ENCODE data around the gene IKZF2. TPM values are rescaled to one million over a fixed set of nuclear protein-coding genes. Genes with fewer than 3 reads are reported as not detected.

Gene IKZF2
- total RNA-seq, 1 donor from 2014 or later = 29.7 TPM

GRCh38 chr2:213150315-213151097, 906 bp downstream of the IKZF2 start:
- H3K9me3 Mint-ChIP-seq = no peaks in the 10 kb centered on the region
- Histone ChIP-seq H3K4me3 (peak overlapping the region; percentile 98), H3K27ac (peak overlapping the region; percentile 63), H3F3A (ENCODE audit: low read depth) (peaks cover 30% of the 10 kb centered on the region), H3K4me2 (peak overlapping the region; percentile 91), H3K9ac (peak overlapping the region; percentile 55), H4K20me1 (ENCODE audit: low read depth) (no peaks in the 10 kb centered on the region), H3K79me2 (ENCODE audit: low read depth) (peaks cover 46% of the 10 kb centered on the region), H3K9me3 (ENCODE audit: low read depth) (no peaks in the 10 kb centered on the region), H3K27me3 (no peaks in the 10 kb centered on the region), H3K36me3 (no peaks in the 10 kb centered on the region), H3K4me1 (peaks cover 25% of the 10 kb centered on the region), H2AFZ (replicated peaks) (peak overlapping the region; percentile 96)
- DNase-seq (ENCODE audit: low spot score) = peak; percentile 63
- TF ChIP-seq CTCF (IDR thresholded peaks at IDR 0.05) (no peak), EZH2phosphoT487 (IDR thresholded peaks at IDR 0.05) (no peak), EZH2 (IDR thresholded peaks at IDR 0.05) (no peak)
- no peaks in the 10 kb centered on the region for H3K36me3 Mint-ChIP-seq
- H3K27ac Mint-ChIP-seq = peak overlapping the region; percentile 72
- H3K4me3 Mint-ChIP-seq = peak overlapping the region; percentile 96
- peaks cover 44% of the 10 kb centered on the region for H3K4me1 Mint-ChIP-seq
- H3K27me3 Mint-ChIP-seq (ENCODE audit: insufficient read depth, low read depth) = peaks cover 7% of the 10 kb centered on the region

GRCh38 chr2:213149949-213150314, 1.5 kb downstream of the IKZF2 start:
- Histone ChIP-seq H3K4me2 (peak overlapping the region; percentile 91), H3K79me2 (ENCODE audit: low read depth) (peaks cover 48% of the 10 kb centered on the region), H3K36me3 (no peaks in the 10 kb centered on the region), H3K9ac (peak overlapping the region; percentile 55), H3K27ac (peak overlapping the region; percentile 63), H3K4me1 (peaks cover 21% of the 10 kb centered on the region), H2AFZ (replicated peaks) (peak overlapping the region; percentile 91), H4K20me1 (ENCODE audit: low read depth) (no peaks in the 10 kb centered on the region), H3F3A (ENCODE audit: low read depth) (peaks cover 30% of the 10 kb centered on the region), H3K4me3 (peak overlapping the region; percentile 98), H3K27me3 (no peaks in the 10 kb centered on the region), H3K9me3 (ENCODE audit: low read depth) (no peaks in the 10 kb centered on the region)
- Mint-ChIP-seq H3K4me1 (peaks cover 48% of the 10 kb centered on the region), H3K27me3 (ENCODE audit: insufficient read depth, low read depth) (peaks cover 7% of the 10 kb centered on the region), H3K9me3 (no peaks in the 10 kb centered on the region), H3K36me3 (no peaks in the 10 kb centered on the region), H3K27ac (peak overlapping the region; percentile 72), H3K4me3 (peak overlapping the region; percentile 96)
- no peak for TF ChIP-seq CTCF (IDR thresholded peaks at IDR 0.05)
- no peak for TF ChIP-seq EZH2phosphoT487 (IDR thresholded peaks at IDR 0.05)
- TF ChIP-seq EZH2 (IDR thresholded peaks at IDR 0.05) = no peak
- no peak for DNase-seq (ENCODE audit: low spot score)

- Histone ChIP-seq H3K9me3 (ENCODE audit: low read depth) (no peaks in the 10 kb centered on the region), H3K4me3 (peak overlapping the region; percentile 98), H3K4me2 (peak overlapping the region; percentile 91), H3K9ac (peak overlapping the region; percentile 55), H3K27me3 (no peaks in the 10 kb centered on the region), H4K20me1 (ENCODE audit: low read depth) (no peaks in the 10 kb centered on the region), H3K4me1 (peaks cover 21% of the 10 kb centered on the region), H3K36me3 (no peaks in the 10 kb centered on the region), H3K79me2 (ENCODE audit: low read depth) (peaks cover 48% of the 10 kb centered on the region), H3K27ac (peak overlapping the region; percentile 63), H2AFZ (replicated peaks) (peak overlapping the region; percentile 91), H3F3A (ENCODE audit: low read depth) (peaks cover 30% of the 10 kb centered on the region)
- Mint-ChIP-seq H3K27me3 (ENCODE audit: insufficient read depth, low read depth) (peaks cover 5% of the 10 kb centered on the region), H3K4me1 (peaks cover 47% of the 10 kb centered on the region), H3K36me3 (no peaks in the 10 kb centered on the region), H3K4me3 (peak overlapping the region; percentile 96), H3K9me3 (no peaks in the 10 kb centered on the region), H3K27ac (peak overlapping the region; percentile 72)
- TF ChIP-seq EZH2phosphoT487 (IDR thresholded peaks at IDR 0.05) (no peak), EZH2 (IDR thresholded peaks at IDR 0.05) (no peak), CTCF (IDR thresholded peaks at IDR 0.05) (no peak)
- DNase-seq (ENCODE audit: low spot score) = no peak
Measured at GRCh38 chr2:213149294-213149875, 2.0 kb downstream of the IKZF2 start.

All from neural progenitor cell (in vitro differentiated cells).